K562 (cell line): ENCODE results near the gene LYRM1.

Experiments
- ARID3A ChIP-seq: IDR thresholded peaks from 2 replicates; pipeline ENCODE4 v1.6.1; 2012; ENCODE audit warnings: low read depth, low read length, improper control_type of control experiment, borderline replicate concordance
- ETS1 ChIP-seq: conservative IDR thresholded peaks from 2 replicates; pipeline ENCODE4 v1.6.1; 2011; ENCODE audit warnings: low read depth, mild to moderate bottlenecking, low read length; ENCODE audit not compliant: control insufficient read depth
- HOXB6 ChIP-seq: fragments of 250-450 bp; sonication (Bioruptor Pico); IDR thresholded peaks from 2 replicates; pipeline ENCODE4 v1.5.1; 2022; ENCODE audit warnings: mild to moderate bottlenecking, borderline replicate concordance
- POLR2G ChIP-seq: fragments of 200-400 bp; formaldehyde crosslinking; IDR thresholded peaks from 2 replicates; pipeline ENCODE4 v1.6.1; 2017; ENCODE audit warnings: low read depth, mild to moderate bottlenecking, antibody characterized with exemption, low read length, moderate library complexity
- TARDBP ChIP-seq: fragments of 450-650 bp; IDR thresholded peaks from 2 replicates; pipeline ENCODE4 v1.6.1; 2016
- ZNF121 ChIP-seq: sonication (generic); formaldehyde crosslinking; conservative IDR thresholded peaks from 2 replicates; pipeline ENCODE4 v1.8.0; 2022; ENCODE audit warnings: missing genetic modification reagents

- no peak for TF ChIP-seq POLR2G
- TF ChIP-seq ARID3A, result no peak
- no peak for TF ChIP-seq ZNF121 (CRISPR knock-in tag)
- TF ChIP-seq ETS1, result no peak
- TF ChIP-seq HOXB6 (CRISPR knock-in tag), result no peak
- no peak for TF ChIP-seq TARDBP
These were observed 16.4 kb downstream of the LYRM1 start for GRCh38 chr16:20916942-20917341.
